HepG2 (cell line): Measurements from ENCODE around the gene SYNC. TPM values are rescaled to one million over a fixed set of nuclear protein-coding genes. Genes with fewer than 3 reads are reported as not detected.

ENCODE experiments used
- ATRX ChIP-seq: sonication (generic); formaldehyde crosslinking; IDR thresholded peaks from 2 replicates; pipeline ENCODE4 v1.4.0; 2020; ENCODE audit warnings: missing genetic modification reagents, borderline replicate concordance
- CBFB ChIP-seq: sonication (generic); formaldehyde crosslinking; IDR thresholded peaks from 2 replicates; pipeline ENCODE4 v1.4.0; 2020; ENCODE audit warnings: missing genetic modification reagents
- CENPT ChIP-seq: sonication (generic); formaldehyde crosslinking; IDR thresholded peaks from 2 replicates; pipeline ENCODE4 v1.8.0; 2022; ENCODE audit warnings: low read depth, mild to moderate bottlenecking, moderate library complexity, missing genetic modification reagents
- DZIP1 ChIP-seq: sonication (generic); formaldehyde crosslinking; IDR thresholded peaks from 2 replicates; pipeline ENCODE4 v1.5.0; 2020; ENCODE audit warnings: mild to moderate bottlenecking, missing genetic modification reagents
- FOXA1 ChIP-seq, 2 experiments: fragments of 450-650 bp in 1 of 2; sonication (generic) in 1 of 2; formaldehyde crosslinking in 1 of 2; IDR thresholded peaks; 2 replicates each; pipeline versions ENCODE4 v1.4.0 to v1.6.1; 2016 to 2020; ENCODE audit warnings: missing genetic modification reagents in 1 of 2
- HMG20B ChIP-seq: conservative IDR thresholded peaks from 2 replicates; pipeline ENCODE4 v1.6.1; 2016; ENCODE audit warnings: missing genetic modification reagents, missing compliant biosample characterization
- HNF4A ChIP-seq: sonication (generic); formaldehyde crosslinking; IDR thresholded peaks from 2 replicates; pipeline ENCODE4 v1.4.0; 2020; ENCODE audit warnings: missing genetic modification reagents
- HOXA9 ChIP-seq: sonication (generic); formaldehyde crosslinking; IDR thresholded peaks from 2 replicates; pipeline ENCODE4 v1.8.1; 2022; ENCODE audit warnings: missing genetic modification reagents, mild to moderate bottlenecking, moderate library complexity, borderline replicate concordance
- JUN ChIP-seq: sonication (generic); formaldehyde crosslinking; IDR thresholded peaks from 2 replicates; pipeline ENCODE4 v1.4.0; 2020; ENCODE audit warnings: mild to moderate bottlenecking, missing genetic modification reagents
- KDM1A ChIP-seq: IDR thresholded peaks from 2 replicates; pipeline ENCODE4 v1.6.1; 2016; ENCODE audit warnings: missing compliant biosample characterization
- KLF13 ChIP-seq: sonication (generic); formaldehyde crosslinking; IDR thresholded peaks from 2 replicates; pipeline ENCODE4 v1.4.0; 2020; ENCODE audit warnings: mild to moderate bottlenecking, missing genetic modification reagents
- KLF16 ChIP-seq, 2 experiments: sonication (generic) in 1 of 2; formaldehyde crosslinking in 1 of 2; IDR thresholded peaks; 2 replicates each; pipeline versions ENCODE4 v1.6.1 to v1.8.0; 2016 to 2023; ENCODE audit warnings: missing genetic modification reagents in 2 of 2, missing compliant biosample characterization in 1 of 2
- NFYB ChIP-seq: sonication (generic); formaldehyde crosslinking; IDR thresholded peaks from 2 replicates; pipeline ENCODE4 v1.4.0; 2020; ENCODE audit warnings: missing genetic modification reagents
- PTBP1 ChIP-seq: fragments of 200-400 bp; formaldehyde crosslinking; IDR thresholded peaks from 2 replicates; pipeline ENCODE4 v1.6.1; 2018; ENCODE audit warnings: low read length, low read depth; ENCODE audit not compliant: poor library complexity, severe bottlenecking
- RBFOX2 ChIP-seq: fragments of 200-400 bp; formaldehyde crosslinking; IDR thresholded peaks from 2 replicates; pipeline ENCODE4 v1.6.1; 2017; ENCODE audit warnings: low read depth, mild to moderate bottlenecking, low read length
- ZFP91 ChIP-seq: sonication (generic); formaldehyde crosslinking; IDR thresholded peaks from 2 replicates; pipeline ENCODE4 v1.9.0; 2022; ENCODE audit warnings: missing genetic modification reagents, mild to moderate bottlenecking, borderline replicate concordance
- ZNF180 ChIP-seq: sonication (generic); formaldehyde crosslinking; IDR thresholded peaks from 2 replicates; pipeline ENCODE4 v1.4.0; 2020; ENCODE audit warnings: low read depth, missing genetic modification reagents, borderline replicate concordance
- ZNF205 ChIP-seq: IDR thresholded peaks from 2 replicates; pipeline ENCODE4 v1.6.1; 2018; ENCODE audit warnings: missing biosample characterization, missing genetic modification reagents
- ZNF329 ChIP-seq: sonication (generic); formaldehyde crosslinking; IDR thresholded peaks from 2 replicates; pipeline ENCODE4 v1.9.0; 2021; ENCODE audit warnings: low read depth, mild to moderate bottlenecking, missing genetic modification reagents
- ZNF513 ChIP-seq: sonication (generic); formaldehyde crosslinking; conservative IDR thresholded peaks from 2 replicates; pipeline ENCODE4 v1.5.0; 2020; ENCODE audit warnings: missing genetic modification reagents
- ZNF607 ChIP-seq: sonication (generic); formaldehyde crosslinking; IDR thresholded peaks from 2 replicates; pipeline ENCODE4 v1.5.1; 2020; ENCODE audit warnings: missing genetic modification reagents, mild to moderate bottlenecking, borderline replicate concordance
- ZNF704 ChIP-seq: sonication (generic); formaldehyde crosslinking; IDR thresholded peaks from 2 replicates; pipeline ENCODE4 v1.8.1; 2023; ENCODE audit warnings: mild to moderate bottlenecking, inconsistent platforms, moderate library complexity, missing genetic modification reagents, borderline replicate concordance
- ZSCAN30 ChIP-seq: sonication (generic); formaldehyde crosslinking; IDR thresholded peaks from 2 replicates; pipeline ENCODE4 v1.5.0; 2020; ENCODE audit warnings: mild to moderate bottlenecking, missing genetic modification reagents
- polyA plus RNA-seq, 8 experiments: library from polyadenylated mRNA; depleted of rRNA in 3 of 8; stranded (reverse) in 7 of 8; unstranded in 1 of 8; fragments of >200 nt; fragmentation: Illumina TruSeq in 4 of 8; extraction: Trizol in 4 of 8; gene quantifications; 2 replicates each; pipeline versions ENCODE4 v1.2.1 to v1.2.3, GENCODE V29; 2011 to 2016; ENCODE audit warnings: low read depth in 4 of 8, missing spikeins in 1 of 8, mixed read lengths in 1 of 8; ENCODE audit not compliant: insufficient read depth in 1 of 8
- total RNA-seq, 5 experiments: library from RNA; depleted of rRNA; stranded (reverse); fragments of >200 nt; fragmentation: Illumina TruSeq; extraction: Trizol; gene quantifications; 2 replicates each; pipeline ENCODE4 v1.2.3, GENCODE V29; 2016; ENCODE audit warnings: low read depth in 1 of 5

SYNC gene
- total and polyA plus RNA-seq, 2 of the 13 experiments (the other 11 are each of a cell fraction or from before 2014, with no cell fraction given): 2.4 to 5.4 TPM

- TF ChIP-seq ATRX (no peak), HMG20B (CRISPR knock-in tag) (no peak), CBFB (CRISPR knock-in tag) (0 out of 2 replicates have a peak, but pooled peaks have one; percentile 19), ZNF205 (CRISPR knock-in tag) (no peak), ZNF607 (CRISPR knock-in tag) (no peak), KLF13 (CRISPR knock-in tag) (no peak), ZFP91 (CRISPR knock-in tag) (peak; percentile 45; the same call in 1 of the 2 replicates), ZSCAN30 (CRISPR knock-in tag) (no peak), ZNF329 (CRISPR knock-in tag) (no peak), JUN (CRISPR knock-in tag) (no peak), ZNF180 (CRISPR knock-in tag) (no peak), FOXA1 (IDR thresholded peaks at IDR 0.05) (no peak), FOXA1 (CRISPR knock-in tag; IDR thresholded peaks at IDR 0.05) (no peak), ZNF513 (CRISPR knock-in tag) (no peak), PTBP1 (no peak), KDM1A (CRISPR knock-in tag) (no peak), HOXA9 (CRISPR knock-in tag) (no peak), CENPT (CRISPR knock-in tag) (no peak), ZNF704 (CRISPR knock-in tag) (0 out of 2 replicates have a peak, but pooled peaks have one; percentile 58), HNF4A (CRISPR knock-in tag) (no peak), NFYB (CRISPR knock-in tag) (no peak), RBFOX2 (peak; percentile 14; the same call in 1 of the 2 replicates), DZIP1 (CRISPR knock-in tag) (no peak), KLF16 (CRISPR knock-in tag; IDR thresholded peaks at IDR 0.05) (0 out of 4 replicates have a peak, but pooled peaks of 1 of the 2 experiments have one; percentile 37)
Measured at GRCh38 chr1:32742199-32742947, 39.8 kb upstream of the SYNC start (continued).
